ENCODE data around the gene EMILIN3.

Gene EMILIN3

DNA sequence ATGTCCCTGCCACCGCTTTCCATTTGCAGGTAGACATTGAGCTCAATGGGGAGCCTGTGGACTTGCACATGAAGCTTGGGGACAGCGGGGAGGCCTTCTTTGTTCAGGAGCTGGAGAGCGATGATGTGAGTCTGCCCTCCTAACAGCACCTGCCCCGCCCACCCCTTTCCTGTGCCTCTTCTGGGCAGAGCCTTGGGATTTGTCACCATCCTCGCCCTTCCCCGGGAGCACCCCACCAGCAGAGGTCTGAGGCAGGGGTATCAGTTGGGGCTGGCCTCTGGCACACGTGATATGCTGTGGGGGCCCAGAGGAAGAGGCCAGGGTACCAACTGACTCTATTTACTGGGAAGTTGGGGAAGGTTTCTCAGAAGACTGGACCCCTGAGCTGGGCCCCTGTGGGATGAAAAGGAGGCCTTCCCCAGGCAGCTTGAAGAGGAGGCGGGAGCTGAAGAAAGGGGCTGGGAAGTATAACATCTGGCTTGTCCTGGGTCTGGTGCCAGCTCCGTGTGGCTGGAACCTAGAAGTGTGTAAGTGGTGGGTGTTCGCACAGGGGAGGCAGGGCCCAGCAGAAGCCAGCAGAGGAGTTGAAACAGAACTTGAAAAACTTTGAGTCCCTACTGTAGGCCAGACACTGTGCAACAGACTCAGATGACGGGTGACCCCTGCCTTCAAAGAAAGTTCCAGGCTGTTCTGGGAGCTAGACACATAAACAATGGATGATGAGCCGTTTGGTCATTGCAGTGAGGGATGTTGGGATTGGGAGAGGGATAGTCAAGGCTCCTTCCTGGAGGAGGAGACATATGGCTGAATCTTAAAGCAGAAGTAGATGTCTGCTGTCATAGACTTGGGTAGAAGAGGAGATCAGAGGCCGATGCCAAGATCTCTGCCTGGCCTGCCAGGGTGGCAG lies 18.8 kb downstream of the EMILIN3 start:
- no peak for DNase-seq (ENCODE audit: low spot score)

DNA sequence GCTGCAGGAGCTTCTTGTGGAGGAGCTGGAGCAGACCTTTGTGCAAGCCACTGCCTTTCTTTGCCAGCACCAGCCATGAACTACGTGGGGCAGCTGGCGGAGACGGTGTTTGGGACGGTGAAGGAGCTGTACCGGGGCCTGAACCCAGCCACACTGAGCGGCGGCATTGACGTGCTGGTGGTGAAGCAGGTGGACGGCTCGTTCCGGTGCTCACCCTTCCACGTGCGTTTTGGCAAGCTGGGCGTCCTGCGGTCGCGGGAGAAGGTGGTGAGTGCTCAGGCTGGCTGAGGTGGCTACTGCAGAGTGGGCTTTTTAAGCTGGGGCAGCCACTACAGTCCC lies 20.9 kb downstream of the EMILIN3 start:
- no peak for DNase-seq (ENCODE audit: low spot score)

DNA sequence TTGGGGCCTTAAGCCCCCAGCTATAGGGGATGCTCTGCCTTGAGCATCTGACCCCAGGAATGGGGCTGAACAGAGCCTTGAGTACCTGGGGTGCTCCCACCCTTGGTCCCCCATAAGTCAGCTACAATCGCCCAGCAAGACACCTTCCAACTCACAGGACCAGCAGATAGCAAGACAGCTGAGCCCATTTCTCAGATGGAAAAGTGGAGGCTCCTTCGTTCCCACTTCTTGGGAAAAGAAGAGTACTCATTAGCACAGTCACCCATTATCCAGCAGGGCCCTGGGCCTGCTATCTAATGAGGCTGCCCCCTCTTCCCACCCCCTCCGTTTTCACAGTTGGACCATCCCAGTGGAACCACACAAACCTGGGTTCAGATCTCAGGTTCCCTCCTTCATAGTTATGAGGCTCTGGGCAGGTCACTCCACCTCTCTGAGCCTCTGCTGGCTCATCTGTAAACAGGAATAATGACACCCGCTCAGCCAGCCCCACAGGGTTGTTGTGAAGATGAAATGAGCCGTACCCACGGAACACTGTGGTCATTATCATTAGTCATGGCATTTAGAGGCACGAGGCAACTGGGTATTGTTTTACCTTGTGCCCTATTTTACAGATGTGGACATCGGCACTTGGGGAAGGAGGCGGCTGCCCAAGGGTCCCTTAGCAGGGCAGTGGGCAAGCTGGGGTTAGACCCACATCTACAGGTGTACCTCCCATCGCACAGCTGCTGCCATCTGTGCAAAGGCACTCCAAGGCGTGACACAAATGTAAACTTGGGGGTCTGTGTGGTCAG lies 21.5 kb downstream of the EMILIN3 start:
- no peak for DNase-seq (ENCODE audit: low spot score)

DNA sequence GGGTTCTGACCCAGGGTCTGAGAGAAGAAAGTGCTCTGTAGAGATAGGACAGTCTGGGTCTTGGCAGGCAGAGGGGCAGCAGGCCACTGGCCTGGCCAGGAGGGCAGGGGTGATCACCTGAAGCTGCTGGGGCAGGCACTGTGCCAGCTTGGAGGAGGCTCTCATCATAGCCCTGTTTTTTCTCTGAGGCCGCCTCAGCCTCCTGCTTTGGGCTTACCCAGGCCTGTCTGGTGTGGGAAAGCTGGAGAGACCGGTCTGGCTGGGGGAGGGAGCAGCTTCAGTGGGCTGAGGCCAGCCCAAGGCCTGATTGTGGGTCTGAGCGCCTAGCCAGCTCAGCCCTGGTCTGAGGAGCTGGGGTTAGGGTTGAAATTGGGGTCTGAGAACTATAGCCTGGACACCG lies 22.1 kb downstream of the EMILIN3 start:
- no peak for DNase-seq (ENCODE audit: low spot score)

DNA sequence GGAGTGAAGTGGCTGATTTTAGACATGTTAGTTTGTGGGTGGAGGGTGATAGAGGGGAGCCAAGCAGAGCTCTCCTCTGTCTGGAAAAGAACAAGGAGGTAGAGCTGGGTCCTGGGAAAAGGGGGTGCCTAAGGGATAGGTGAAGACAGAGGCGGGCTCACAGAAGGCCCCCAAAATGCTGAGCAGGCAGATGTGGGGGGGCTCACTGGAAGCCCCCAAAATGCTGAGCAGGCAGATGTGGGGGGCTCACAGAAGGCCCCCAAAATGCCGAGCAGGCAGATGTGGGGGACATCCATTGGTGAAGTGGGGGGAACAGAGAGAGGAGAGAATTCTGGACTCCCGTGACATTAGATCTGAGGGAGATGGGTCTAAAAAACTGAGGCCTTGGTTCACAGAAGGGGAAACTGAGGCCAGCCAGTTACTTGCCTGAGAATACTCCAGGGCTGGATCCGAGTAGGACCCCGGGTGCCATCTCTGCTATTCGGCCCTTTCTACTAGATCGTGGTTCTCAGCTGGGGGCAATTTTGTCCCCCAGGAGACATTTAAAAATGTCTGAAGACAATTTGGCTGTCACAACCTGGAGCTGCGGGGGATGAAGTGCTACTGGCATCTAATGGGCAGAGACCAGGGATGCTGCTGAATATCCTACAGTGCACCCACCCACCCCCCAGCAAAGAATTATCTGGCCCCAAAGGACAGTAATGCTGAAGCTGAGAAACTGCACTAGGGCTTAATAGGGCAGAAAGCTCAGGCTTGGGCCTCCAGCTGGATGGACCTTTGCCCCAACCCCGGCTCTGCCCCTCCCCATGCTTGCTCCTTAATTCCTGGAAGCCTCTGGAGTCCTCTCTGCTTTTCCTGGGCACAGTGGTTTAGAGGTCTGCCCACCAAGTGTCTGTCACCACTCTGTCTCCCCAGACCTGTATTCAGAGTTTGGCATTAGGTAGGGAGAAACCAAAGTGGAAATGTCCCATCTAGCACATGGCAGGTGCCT lies 23.8 kb downstream of the EMILIN3 start:
- no peak for DNase-seq (ENCODE audit: low spot score)

DNA sequence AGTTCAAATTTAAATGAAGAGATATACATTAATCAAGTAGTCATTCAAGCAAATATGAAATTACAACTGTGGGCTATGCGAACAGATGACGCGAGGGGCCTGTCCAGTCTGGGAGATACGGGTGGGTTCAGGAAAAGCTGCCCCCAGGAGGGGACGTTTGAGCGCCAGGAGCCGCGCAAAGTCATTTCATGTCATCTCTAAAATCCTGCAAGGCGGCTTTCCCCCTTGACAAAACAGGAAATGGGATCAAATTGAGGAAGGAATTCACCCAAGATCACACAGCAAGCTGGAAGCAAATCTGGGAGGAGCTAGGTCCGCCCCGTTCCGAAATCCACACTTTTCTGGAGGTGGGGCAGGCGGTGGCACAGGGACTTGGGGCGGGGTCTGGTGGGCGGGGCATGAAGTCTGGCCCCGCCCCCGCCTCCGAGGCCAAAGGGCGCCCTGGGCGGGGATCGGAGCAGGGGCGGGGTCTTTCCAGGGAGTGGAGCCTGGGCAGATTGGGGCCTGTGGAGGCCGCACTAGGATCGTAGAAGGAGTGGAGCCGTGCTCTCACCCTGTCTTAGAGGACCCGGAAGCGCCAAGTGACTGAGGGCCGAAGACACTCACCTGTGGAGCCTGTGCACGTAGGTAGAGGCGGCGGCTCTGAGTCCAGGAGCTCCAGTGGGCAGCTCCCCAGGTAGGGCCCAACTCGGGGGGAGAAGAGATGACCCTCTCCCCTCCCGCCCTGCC lies 26.1 kb downstream of the EMILIN3 start, which contains the start of gene LPIN3:
Gene LPIN3, plus strand, starts transcription at position 495 of the 729 bp plus-strand sequence. CDS start 4,983 bp downstream, outside the sequence.
- DNase-seq (ENCODE audit: low spot score): peak; percentile 93

DNA sequence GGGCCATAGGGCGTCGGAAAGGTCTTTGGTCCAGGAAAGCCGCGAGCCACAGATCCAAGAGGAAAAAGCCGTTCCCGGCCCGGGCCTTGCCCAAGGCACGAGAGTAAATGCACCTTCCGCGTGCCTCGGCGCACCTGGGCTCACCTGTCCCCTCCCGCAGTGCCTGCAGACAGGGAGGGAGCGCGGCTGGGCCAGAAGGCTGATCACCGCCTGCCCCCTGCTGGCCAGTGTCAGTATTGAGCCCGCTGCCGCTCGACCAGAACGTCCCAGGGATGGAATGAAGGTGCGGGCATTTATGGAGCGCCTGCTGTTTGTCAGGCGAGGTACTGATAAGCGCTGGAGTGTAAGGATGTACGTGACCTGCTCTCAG lies 26.7 kb downstream of the EMILIN3 start:
- DNase-seq (ENCODE audit: low spot score): peak; percentile 77

DNA sequence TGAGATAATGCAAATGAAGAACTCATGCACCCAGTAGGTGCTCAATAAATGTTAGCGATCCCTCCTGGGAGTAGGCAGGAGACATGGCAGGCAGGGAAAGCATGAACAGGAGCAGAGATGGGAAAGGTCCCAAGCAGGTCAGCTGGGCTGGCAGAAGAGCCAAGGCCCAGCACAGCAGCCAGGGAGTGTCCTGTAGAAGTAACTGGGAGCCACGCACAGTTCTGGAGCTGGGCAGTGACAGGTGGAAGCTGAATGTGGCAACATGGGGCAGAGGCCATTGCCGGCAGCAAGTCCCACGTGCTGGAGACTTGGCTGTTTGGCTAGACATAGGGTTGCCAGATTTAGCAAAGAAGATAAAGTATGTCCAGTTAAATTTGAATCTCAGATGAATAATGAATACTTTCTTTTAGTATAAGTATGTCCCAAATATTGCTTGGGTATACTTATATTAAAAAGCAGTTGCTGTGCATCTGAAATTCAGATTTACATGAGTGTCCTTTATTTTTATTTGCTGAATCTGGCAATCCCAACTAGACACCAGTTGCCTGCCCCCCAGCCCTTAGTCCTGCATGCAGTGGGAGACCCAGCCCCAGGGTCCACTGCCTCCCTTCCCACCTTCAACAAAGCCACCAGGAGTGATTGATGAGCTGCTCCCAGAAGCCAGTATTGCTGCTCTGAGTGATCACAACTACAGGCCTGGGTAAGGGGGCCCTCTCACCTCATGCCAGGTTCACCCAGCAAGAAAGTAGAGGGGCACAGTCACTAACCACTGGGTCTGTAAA lies 29.7 kb downstream of the EMILIN3 start:
- no peak for DNase-seq (ENCODE audit: low spot score)

DNA sequence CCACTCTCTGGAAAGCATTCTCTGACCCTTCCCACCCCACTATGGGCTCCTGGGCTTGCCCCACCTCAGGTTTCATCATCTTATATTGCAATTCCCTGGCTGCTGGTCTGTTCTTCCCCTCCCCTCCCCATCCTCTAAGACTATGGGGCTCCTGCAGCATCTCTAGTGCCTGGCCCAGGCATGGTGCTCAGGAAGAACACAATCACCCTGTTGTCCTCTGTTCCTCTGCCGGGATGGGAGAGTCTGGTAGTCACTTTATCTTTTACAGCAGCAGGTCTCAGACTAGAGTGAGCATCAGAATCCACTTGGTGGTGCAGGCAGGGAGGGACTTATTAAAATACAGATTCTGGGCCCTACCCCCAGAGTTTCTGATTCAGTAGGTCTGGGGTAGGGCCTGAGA lies 31.0 kb downstream of the EMILIN3 start:
- peak; percentile 12 for DNase-seq (ENCODE audit: low spot score)

DNA sequence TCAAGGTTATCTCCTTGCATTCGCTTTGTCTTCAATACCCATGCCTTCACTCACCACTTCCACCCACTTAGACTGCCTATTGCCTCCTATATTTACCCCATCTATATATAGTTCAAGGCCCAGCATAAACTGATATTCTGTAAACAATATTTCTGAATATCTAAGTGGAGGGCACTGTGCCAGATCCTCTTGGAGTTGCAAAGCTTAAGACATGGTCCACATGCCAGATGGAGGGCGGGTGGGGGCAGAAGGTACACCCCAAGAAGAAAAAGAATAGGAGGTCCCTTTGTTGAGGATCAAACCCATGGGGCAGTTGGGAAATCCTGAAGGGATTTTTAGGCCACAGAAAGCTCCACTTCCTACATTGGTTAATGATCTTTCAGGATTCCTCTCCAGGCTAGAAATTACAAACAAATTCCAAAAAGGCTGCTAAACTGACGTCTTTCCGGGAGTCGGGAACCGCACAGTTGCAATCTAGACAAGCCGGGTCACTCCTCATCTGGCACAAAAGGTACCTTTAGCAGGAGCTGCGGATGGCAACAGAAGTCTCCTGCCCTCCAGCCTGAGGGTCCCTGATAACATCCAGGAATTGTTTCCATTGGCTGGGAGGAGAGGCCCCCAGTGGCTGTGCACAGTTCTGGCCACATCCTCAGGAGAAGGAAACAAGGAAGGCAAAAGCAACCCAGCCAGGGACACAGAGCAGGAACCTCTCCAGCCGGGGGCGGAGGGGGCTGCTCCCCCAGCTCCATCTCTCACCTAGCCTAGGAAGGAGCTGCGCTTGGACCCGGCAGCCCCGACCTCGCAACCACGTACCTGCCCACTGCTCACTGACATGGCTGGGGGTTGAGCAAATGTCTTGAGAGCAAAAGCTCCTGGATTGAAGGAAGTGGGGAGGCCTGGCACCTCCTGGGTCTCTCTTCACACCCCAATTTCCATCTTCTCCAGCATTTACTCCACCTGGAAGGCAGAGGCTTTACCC lies 31.9 kb downstream of the EMILIN3 start:
- peak; percentile 14 for DNase-seq (ENCODE audit: low spot score)

DNA sequence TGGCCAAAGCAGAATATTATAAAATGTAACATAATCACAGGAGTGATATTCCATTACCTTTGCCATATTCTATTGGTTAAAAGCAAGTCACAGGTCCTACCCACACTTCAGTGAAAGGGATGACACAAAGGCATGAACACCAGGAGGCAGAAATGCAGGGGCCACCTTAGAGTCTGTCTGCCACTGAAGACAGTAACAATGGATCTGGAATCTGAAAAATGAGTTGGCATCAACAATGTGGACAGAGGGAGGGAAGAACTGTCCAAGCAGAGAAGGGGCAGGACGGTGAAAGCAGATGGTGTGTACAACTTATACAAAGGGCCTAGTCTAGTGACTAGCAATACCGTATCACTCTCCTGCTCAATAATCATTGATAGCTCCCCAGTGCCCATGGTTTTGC lies 32.6 kb downstream of the EMILIN3 start:
- DNase-seq (ENCODE audit: low spot score): no peak

DNA sequence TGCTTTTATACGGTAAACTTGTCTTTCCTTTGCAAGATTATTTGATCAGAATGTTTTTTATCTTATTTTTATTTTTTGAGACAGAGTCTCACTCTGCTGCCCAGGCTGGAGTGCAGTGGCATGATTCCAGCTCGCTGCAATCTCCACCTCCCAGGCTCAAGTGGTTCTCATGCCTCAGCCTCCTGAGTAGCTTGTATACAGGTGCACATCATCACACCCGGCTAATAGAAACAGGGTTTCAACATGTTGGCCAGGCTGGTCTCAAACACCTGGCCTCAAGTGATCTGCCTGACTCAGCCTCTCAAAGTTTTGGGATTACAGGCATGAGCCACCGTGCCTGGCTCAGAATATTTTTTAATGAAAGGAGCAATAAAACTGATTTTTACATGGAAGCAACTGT lies 34.9 kb downstream of the EMILIN3 start:
- no peak for DNase-seq (ENCODE audit: low spot score)

DNA sequence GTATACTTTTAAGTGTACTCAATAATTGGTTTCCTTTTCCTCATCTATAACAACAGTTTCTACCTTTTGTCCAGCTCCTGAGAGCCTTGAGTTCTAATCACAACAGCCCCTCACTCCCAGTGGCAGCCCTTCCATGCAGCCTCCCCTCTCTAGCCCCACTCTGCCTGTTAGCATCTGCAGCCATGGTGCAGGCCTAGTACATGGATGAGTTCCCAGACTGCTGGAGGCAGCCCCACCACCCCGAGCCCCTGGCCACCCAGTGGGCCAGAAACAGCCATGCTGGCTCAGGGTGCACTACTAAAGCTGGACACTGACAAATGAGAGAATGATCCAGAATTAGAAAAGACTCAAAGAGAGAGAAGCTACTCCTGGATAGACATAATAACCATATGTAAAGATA lies 35.7 kb downstream of the EMILIN3 start:
- DNase-seq (ENCODE audit: low spot score): no peak

DNA sequence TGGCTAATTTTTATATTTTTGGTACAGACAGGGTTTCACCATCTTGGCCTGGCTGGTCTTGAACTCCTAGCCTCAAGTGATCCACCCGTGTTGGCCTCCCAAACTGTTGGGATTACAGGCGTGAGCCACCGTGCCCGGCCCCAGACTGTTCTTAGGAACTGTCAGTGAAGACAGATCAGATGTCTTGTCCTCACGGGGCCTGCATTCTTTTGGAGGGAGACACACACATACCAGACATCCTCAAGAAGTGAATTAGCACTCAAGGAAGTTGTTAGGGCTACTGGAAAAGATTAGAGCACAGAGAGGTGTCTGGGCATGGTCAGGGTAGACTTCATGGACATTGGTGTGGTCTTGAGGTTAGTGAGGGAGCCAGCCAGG lies 36.3 kb downstream of the EMILIN3 start:
- peak; percentile 12 for DNase-seq (ENCODE audit: low spot score)

DNA sequence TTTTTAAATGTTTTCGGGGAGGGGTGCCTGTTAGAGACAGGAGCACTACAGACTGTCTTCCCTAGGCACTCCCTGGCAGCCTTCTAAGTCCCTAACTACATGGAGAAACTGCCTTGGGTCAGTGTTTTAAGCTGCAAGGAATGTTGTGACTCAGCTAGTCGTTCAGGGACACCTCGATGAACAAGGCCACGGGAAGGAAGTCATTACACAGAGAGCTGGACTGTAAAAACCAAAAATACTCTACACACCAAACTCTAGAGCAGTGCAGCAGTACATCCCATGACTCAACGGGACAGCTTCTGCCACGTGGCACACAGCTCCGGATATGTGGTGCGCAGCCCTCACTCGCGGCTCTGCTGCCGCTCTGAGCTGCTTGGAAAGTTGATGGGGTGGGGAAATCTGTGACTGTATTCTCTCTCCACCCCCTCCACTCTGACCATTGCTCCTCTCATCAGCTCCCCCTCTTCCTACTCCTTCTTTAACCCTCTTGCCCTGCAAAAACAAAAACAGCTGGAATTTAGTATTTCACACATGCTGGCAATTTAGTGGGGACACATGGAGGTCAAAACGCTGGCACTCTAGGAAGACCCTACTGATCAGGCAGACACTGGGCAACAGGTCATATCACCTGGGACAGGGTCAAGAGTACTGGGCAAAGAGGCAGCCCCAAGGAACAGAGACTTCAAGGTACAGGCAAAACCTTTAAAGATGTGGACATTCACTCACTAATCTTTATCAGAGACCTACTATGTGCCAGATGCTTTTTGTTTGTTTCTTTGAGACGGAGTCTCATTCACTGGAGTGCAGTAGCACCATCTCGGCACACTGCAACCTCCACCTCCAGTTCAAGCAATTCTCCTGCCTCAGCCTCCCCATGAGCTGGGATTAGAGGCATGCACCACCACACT lies 36.9 kb downstream of the EMILIN3 start:
- peak; percentile 58 for DNase-seq (ENCODE audit: low spot score)

DNA sequence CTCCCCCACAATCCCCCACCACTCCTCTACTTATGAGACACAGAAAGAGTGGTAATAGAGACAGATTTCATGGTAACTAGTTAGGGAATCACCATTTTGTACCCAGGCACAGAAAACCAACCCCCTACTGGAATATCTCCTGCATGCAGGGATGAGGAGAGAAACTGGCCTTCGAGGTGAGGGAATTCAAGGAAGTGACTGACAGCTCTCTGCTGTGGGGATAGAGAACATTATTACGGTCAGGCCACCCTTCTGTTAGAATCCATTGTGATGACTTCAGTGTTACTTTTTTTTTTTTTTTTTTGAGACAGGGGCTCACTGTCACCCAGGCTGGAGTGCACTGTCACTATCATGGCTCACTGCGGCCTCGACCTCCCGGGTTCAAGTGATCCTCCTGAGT lies 39.4 kb downstream of the EMILIN3 start:
- DNase-seq (ENCODE audit: low spot score): no peak

DNA sequence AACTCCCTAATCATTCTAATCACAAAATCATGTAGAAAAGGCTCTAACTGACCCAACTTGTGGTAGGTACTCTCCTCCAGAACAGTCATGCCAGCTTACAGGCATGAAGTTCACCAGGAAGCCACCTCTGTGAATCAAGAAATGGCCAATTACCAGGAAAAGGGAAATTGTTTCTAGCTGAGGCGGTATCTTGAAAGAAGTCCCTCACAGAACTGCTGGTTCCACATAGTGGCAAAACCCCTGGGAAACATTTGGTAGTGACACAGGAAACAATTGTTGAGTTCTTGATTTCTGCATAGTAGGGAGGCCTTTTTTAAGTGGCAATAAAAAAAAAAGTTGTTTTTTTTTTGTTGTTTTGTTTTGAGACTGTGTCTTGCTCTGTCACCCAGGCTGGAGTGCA lies 45.6 kb downstream of the EMILIN3 start:
- no peak for DNase-seq (ENCODE audit: low spot score)

DNA sequence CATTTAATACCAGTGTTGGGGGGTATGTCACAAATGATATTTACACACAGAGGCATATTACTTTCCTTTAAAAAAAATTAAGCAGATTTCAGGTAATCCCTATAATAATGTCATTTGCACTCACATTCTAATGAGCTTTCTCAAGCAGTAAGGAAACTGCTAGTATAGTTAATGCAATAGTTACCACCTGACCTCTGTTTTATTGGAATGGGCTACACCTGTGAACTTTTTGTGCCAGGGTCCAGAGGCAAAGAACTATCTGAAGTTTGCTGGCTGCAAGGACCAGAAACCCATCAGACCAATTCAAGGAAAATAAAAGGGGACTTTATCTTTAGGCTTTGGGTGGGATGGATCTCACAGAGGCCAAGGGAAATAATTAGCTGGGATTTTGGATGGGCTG lies 46.2 kb downstream of the EMILIN3 start:
- DNase-seq (ENCODE audit: low spot score): no peak
